Embryonic facial prominence (tissue), 1 donor: ENCODE measurements around the gene DMBT1.

Experiments
- DNase-seq: peaks from one replicate; pipeline ENCODE4 v3.0.0-alpha.2; 2016; ENCODE audit errors: extremely low spot score

The DMBT1 gene

GRCh38 chr10:122548407-122549085 lies 12.0 kb upstream of the DMBT1 start:
- no peak for DNase-seq

GRCh38 chr10:122549636-122550035 lies 10.9 kb upstream of the DMBT1 start:
- no peak for DNase-seq

- DNase-seq = no peak
Observed at GRCh38 chr10:122550427-122550826, 10.1 kb upstream of the DMBT1 start.

GRCh38 chr10:122550983-122551382 lies 9.6 kb upstream of the DMBT1 start:
- DNase-seq = no peak

GRCh38 chr10:122551450-122551849 lies 9.1 kb upstream of the DMBT1 start:
- DNase-seq = no peak

GRCh38 chr10:122553341-122553740 lies 7.2 kb upstream of the DMBT1 start:
- no peak for DNase-seq

- no peak for DNase-seq
Observed at GRCh38 chr10:122554131-122555036, 6.2 kb upstream of the DMBT1 start.

GRCh38 chr10:122555442-122555841 lies 5.1 kb upstream of the DMBT1 start:
- DNase-seq = no peak

GRCh38 chr10:122557516-122557915 lies 3.0 kb upstream of the DMBT1 start:
- DNase-seq = no peak

- DNase-seq = no peak
Observed at GRCh38 chr10:122558452-122558851, 2.1 kb upstream of the DMBT1 start.

GRCh38 chr10:122559228-122559627 lies 1.3 kb upstream of the DMBT1 start:
- DNase-seq = no peak

GRCh38 chr10:122561212-122561611 lies 658 bp downstream of the DMBT1 start:
- DNase-seq = no peak

GRCh38 chr10:122561792-122562191 lies 1.2 kb downstream of the DMBT1 start:
- DNase-seq = no peak

- no peak for DNase-seq
Observed at GRCh38 chr10:122564980-122565379, 4.4 kb downstream of the DMBT1 start.

- peak; percentile 69 for DNase-seq
Observed at GRCh38 chr10:122565766-122566206, 5.2 kb downstream of the DMBT1 start.

- no peak for DNase-seq
Observed at GRCh38 chr10:122566632-122567031, 6.1 kb downstream of the DMBT1 start.

- no peak for DNase-seq
Observed at GRCh38 chr10:122567056-122567660, 6.6 kb downstream of the DMBT1 start.

GRCh38 chr10:122568551-122568950 lies 8.0 kb downstream of the DMBT1 start:
- DNase-seq = no peak

- DNase-seq = no peak
Observed at GRCh38 chr10:122570920-122571319, 10.4 kb downstream of the DMBT1 start.

GRCh38 chr10:122571892-122572291 lies 11.3 kb downstream of the DMBT1 start:
- DNase-seq = no peak

GRCh38 chr10:122575776-122576175 lies 15.2 kb downstream of the DMBT1 start:
- no peak for DNase-seq

- DNase-seq = no peak
Observed at GRCh38 chr10:122576291-122576690, 15.7 kb downstream of the DMBT1 start.
